Measurements from ENCODE around the gene IL31RA.

IL31RA gene

DNA sequence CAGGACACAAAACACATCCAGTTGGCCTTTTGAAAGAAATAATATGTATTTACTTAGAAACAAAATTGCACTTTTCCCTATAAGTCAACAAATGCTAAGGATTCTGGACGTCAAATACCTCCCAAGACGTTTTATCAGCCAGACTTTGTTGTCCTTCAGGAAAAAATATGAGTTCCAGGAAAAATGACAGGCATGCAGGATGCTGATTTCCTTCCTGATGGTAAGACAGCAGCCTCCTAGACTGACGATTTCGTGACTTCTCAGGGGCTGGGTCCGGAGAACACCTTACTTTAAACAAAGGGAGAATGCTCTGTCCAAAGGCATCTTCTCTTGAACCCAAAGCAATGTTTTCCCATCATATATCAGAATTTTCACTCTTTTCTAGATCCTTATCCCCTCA lies 74.6 kb downstream of the IL31RA start:
- POLR2A ChIA-PET, result no interaction called here
- no peak for DNase-seq (ENCODE audit: extremely low spot score)
- CTCF ChIA-PET, result no interaction called here
- TF ChIP-seq L3MBTL2 (conservative IDR thresholded peaks at IDR 0.05), result no peak

DNA sequence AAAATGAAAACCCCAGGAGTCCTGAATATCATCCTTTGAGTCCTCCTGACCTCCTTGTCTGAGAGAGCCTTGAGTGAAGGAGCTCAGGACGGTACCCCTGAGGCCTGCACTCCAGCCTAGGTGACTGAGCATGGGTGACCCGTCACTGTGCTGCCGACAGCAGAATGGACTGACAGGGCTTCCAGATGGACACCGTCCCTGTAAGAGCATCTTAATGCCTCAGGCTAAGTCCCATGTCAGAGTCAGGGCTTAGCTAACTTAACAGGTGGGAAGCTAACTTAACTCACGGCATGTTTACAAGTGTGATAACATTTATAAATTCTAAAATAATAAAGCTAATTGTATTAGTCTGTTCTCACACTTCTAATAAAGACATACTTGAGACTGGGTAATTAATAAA lies 75.3 kb downstream of the IL31RA start:
- DNase-seq (ENCODE audit: extremely low spot score), result no peak
- TF ChIP-seq FOXA1 (IDR thresholded peaks at IDR 0.05) (no peak), PKNOX1 (IDR thresholded peaks at IDR 0.05) (no peak), SP1 (IDR thresholded peaks at IDR 0.05) (no peak), BHLHE40 (IDR thresholded peaks at IDR 0.05; ENCODE audit: borderline replicate concordance) (no peak), ELF4 (IDR thresholded peaks at IDR 0.05) (no peak), FOXK2 (IDR thresholded peaks at IDR 0.05) (no peak), NFRKB (IDR thresholded peaks at IDR 0.05) (no peak), LEF1 (IDR thresholded peaks at IDR 0.05; ENCODE audit: borderline replicate concordance) (no peak), SUZ12 (IDR thresholded peaks at IDR 0.05) (no peak), HDGF (IDR thresholded peaks at IDR 0.05; ENCODE audit: borderline replicate concordance) (no peak), FOXM1 (IDR thresholded peaks at IDR 0.05; ENCODE audit: borderline replicate concordance) (no peak), ARNT (IDR thresholded peaks at IDR 0.05) (no peak)
- ChIA-PET POLR2A (no interaction called here), CTCF (interaction anchor here (0.6 kb wide), 2 partner anchors 191 to 204 kb away, joined by 3 to 4 read pairs; no protein-coding TSS in a partner anchor)

GRCh38 chr5:55927861-55928655 lies 76.9 kb downstream of the IL31RA start:
- ChIA-PET POLR2A (no interaction called here), CTCF (no interaction called here)
- DNase-seq (ENCODE audit: extremely low spot score), result no peak
- TF ChIP-seq FOXK2 (IDR thresholded peaks at IDR 0.05) (no peak), BHLHE40 (IDR thresholded peaks at IDR 0.05; ENCODE audit: borderline replicate concordance) (no peak), SUZ12 (IDR thresholded peaks at IDR 0.05) (no peak), PKNOX1 (IDR thresholded peaks at IDR 0.05) (no peak), FOXM1 (IDR thresholded peaks at IDR 0.05; ENCODE audit: borderline replicate concordance) (no peak), SP1 (IDR thresholded peaks at IDR 0.05) (no peak), ELF4 (IDR thresholded peaks at IDR 0.05) (no peak), HDGF (IDR thresholded peaks at IDR 0.05; ENCODE audit: borderline replicate concordance) (no peak), L3MBTL2 (conservative IDR thresholded peaks at IDR 0.05) (no peak), FOXA1 (IDR thresholded peaks at IDR 0.05) (no peak), CTBP1 (IDR thresholded peaks at IDR 0.05; ENCODE audit: borderline replicate concordance) (no peak), ARNT (IDR thresholded peaks at IDR 0.05) (no peak), LEF1 (IDR thresholded peaks at IDR 0.05; ENCODE audit: borderline replicate concordance) (no peak), TARDBP (IDR thresholded peaks at IDR 0.05) (no peak)

DNA sequence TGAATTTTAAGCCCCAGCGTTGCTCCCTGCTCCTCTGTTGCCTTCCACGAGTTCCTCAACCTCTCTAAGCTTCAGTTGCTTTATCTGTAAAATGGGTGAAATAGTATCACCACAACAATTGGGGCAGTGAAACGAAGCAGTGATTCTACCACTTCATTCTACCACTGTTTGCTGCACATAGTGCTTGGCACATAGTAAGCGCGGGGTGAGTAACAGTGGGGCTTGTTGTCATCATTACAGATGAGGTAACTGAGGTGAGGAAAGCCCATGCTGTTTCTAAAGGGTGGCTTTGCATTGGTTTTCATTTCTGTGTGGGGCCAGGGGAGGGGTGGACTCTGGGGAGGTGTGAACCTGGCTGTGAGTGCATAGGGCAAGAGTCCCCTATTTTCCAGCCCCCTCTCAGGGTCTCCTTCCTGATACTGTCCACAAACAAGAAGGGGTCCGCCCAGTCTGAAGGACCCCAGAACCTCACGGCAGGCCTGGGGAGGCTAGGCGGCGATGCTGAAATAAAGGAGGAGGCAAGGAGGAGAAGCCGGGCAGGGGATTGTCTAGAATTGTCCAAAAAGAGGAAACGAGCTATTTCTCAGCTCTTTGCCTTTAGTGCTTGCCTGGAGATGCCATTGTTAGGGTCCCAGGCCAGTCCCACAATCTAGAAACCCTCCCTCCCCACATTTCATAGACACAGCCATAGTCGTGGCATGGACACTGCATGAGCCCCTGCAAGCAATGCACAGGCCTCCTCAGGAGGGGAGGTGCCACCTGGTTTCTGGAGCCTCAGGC lies 78.1 kb downstream of the IL31RA start:
- POLR2A ChIA-PET, result no interaction called here
- no peak for DNase-seq (ENCODE audit: extremely low spot score)
- CTCF ChIA-PET, result no interaction called here
- TF ChIP-seq CTBP1 (IDR thresholded peaks at IDR 0.05; ENCODE audit: borderline replicate concordance) (no peak), TARDBP (IDR thresholded peaks at IDR 0.05) (no peak), SP1 (IDR thresholded peaks at IDR 0.05) (no peak), ZNF384 (IDR thresholded peaks at IDR 0.05) (no peak), ELF4 (IDR thresholded peaks at IDR 0.05) (no peak), NFRKB (IDR thresholded peaks at IDR 0.05) (no peak), LEF1 (IDR thresholded peaks at IDR 0.05; ENCODE audit: borderline replicate concordance) (no peak)

DNA sequence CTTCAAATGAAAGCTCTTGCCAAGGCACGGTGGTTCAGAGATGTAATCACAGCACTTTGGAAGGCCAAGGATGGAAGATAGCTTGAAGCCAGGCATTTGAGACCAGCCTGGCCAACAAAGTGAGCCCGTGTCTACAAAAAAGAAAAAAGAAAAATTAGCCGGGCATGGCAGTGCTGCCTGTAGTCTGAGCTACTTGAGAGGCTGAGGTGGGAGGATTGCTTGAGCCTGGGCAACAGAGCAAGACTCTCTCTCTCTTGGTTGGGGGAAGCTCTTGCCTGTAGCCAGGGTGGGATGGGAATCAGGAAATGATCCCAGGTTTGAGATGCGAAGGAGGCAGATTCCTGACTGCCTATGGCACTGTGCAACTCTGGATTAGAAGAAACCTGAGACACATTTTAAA lies 81.5 kb downstream of the IL31RA start:
- ChIA-PET POLR2A (no interaction called here), CTCF (no interaction called here)
- DNase-seq (ENCODE audit: extremely low spot score), result no peak
- TF ChIP-seq FOXM1 (IDR thresholded peaks at IDR 0.05; ENCODE audit: borderline replicate concordance) (no peak), FOXA1 (IDR thresholded peaks at IDR 0.05) (no peak), ARNT (IDR thresholded peaks at IDR 0.05) (no peak), HDGF (IDR thresholded peaks at IDR 0.05; ENCODE audit: borderline replicate concordance) (no peak), LEF1 (IDR thresholded peaks at IDR 0.05; ENCODE audit: borderline replicate concordance) (no peak), L3MBTL2 (conservative IDR thresholded peaks at IDR 0.05) (no peak), SP1 (IDR thresholded peaks at IDR 0.05) (no peak), ELF4 (IDR thresholded peaks at IDR 0.05) (no peak), TARDBP (IDR thresholded peaks at IDR 0.05) (no peak), NFRKB (IDR thresholded peaks at IDR 0.05) (no peak), FOXK2 (IDR thresholded peaks at IDR 0.05) (no peak), CTBP1 (IDR thresholded peaks at IDR 0.05; ENCODE audit: borderline replicate concordance) (no peak), SUZ12 (IDR thresholded peaks at IDR 0.05) (no peak), BHLHE40 (IDR thresholded peaks at IDR 0.05; ENCODE audit: borderline replicate concordance) (no peak), PKNOX1 (IDR thresholded peaks at IDR 0.05) (no peak), ZNF384 (IDR thresholded peaks at IDR 0.05) (no peak)

All from HEK293T (cell line).